ENCODE data around the gene ARF5.

ARF5 gene

GRCh38 chr7:127619681-127620405, 31.6 kb downstream of the ARF5 start:
- no peak for TF ChIP-seq CTCF (IDR thresholded peaks at IDR 0.05; ENCODE audit: extremely low read depth, missing control alignments)
- no peak for DNase-seq (ENCODE audit: low spot score)

DNA sequence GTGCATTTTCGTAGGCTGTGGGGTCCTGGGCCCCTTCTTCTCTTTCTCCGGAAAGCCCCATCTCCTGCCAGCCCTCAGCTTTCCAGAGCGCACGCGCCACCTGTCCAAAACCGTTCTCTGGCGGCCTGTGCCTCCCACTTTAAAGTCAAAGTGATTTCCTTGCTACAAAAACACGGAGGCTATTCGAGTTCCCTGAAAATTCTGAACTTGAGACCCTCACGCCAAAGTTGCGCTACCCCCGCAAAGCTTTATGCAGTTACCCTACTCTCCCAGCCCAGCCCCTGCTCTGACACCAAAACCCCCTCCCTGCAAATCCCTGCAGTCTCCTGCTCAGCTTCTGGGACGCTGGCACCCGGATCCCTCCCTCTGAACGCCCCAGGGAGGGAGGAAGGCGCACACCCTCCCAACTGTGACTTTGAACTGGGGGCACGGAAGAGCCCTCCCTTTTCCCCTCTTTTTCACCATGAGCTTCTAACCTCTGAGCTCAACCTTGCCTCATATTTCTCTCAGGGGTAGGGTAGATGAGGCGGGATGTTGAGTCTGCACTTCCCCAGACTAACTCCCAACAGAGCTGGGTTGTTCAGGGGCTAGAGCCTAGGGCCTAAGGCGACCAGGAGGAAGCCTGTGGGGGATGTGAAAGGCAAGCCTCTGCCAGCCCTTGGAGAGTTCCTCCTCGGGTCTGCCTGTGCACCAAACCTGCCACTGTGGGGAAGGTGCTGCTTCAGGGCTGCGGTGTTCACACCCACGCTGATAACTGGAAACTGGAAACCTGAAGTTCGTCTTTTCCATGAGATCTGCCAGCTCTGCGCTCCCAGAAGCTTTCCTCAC, 32.4 kb downstream of the ARF5 start:
- no peak for DNase-seq (ENCODE audit: low spot score)
- TF ChIP-seq CTCF (IDR thresholded peaks at IDR 0.05; ENCODE audit: extremely low read depth, missing control alignments) = no peak

GRCh38 chr7:127625331-127625730, 37.1 kb downstream of the ARF5 start:
- DNase-seq (ENCODE audit: low spot score) = no peak
- TF ChIP-seq CTCF (IDR thresholded peaks at IDR 0.05; ENCODE audit: extremely low read depth, missing control alignments) = no peak

GRCh38 chr7:127628445-127628844, 40.2 kb downstream of the ARF5 start:
- peak; percentile 8 for TF ChIP-seq CTCF (IDR thresholded peaks at IDR 0.05; ENCODE audit: extremely low read depth, missing control alignments)
- no peak for DNase-seq (ENCODE audit: low spot score)

DNA sequence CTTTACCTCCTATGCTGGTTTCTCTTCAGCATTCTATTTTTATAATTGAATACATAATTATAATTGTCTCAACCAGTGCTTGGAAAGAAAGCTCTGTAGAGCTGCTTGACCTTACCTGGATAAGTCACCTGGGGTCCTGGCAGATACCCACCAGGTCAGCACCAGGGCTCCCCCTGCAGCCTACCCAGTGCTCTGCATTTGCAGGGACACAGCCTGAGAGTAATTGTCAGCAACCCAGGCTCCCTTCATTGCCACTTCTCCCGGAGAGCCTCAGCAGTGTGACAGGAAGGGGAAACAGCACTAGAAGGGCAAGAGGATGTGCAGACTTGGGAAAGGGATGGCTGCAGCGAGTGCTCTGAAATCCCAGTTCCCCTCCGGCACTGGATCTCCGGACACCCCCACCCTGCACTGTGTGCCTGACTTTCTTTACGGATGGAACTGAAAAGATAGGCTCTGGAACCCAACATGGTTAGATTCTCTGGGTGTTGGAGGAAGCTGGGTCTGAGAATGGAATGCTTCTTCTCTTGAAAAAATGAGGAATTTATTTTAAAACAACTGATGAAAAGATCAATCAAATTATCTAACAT, 41.1 kb downstream of the ARF5 start:
- DNase-seq (ENCODE audit: low spot score) = no peak
- peak; percentile 32 for TF ChIP-seq CTCF (IDR thresholded peaks at IDR 0.05; ENCODE audit: extremely low read depth, missing control alignments)

- no peak for DNase-seq (ENCODE audit: low spot score)
- TF ChIP-seq CTCF (IDR thresholded peaks at IDR 0.05; ENCODE audit: extremely low read depth, missing control alignments) = no peak
Observed at GRCh38 chr7:127632276-127632910, 44.2 kb downstream of the ARF5 start.

Data from GM20000 (cell line).